Fibroblast of villous mesenchyme (primary cell): ENCODE results near the gene SLC25A4. TPM values are rescaled to one million over a fixed set of nuclear protein-coding genes. Genes with fewer than 3 reads are reported as not detected.
"Not testable (repeated sequence)": the region's sequence is repeated elsewhere in the genome, so short reads cannot be mapped to it uniquely, and the experiment has no call there.

ENCODE experiments used
- DNase-seq: peaks from one replicate; pipeline ENCODE4 v3.0.0-alpha.2; 2010; ENCODE audit warnings: low read depth
- H3K4me3 ChIP-seq: 2 replicates; pipeline ENCODE4 v1.5.1; 2011; ENCODE audit warnings: low read depth, mild to moderate bottlenecking, low read length
- CTCF ChIP-seq: IDR thresholded peaks from 2 replicates; pipeline ENCODE4 v1.5.1; 2012; ENCODE audit warnings: low read depth, mild to moderate bottlenecking, low read length; ENCODE audit not compliant: insufficient read depth
- total RNA-seq: library from RNA; depleted of rRNA; stranded (reverse); fragments of >200 nt; gene quantifications from 2 replicates; pipeline ENCODE4 v1.2.3, GENCODE V29; 2012

SLC25A4 gene
- total RNA-seq, 1 donor, result 14.7 TPM

GRCh38 chr4:185110375-185110823, 32.7 kb upstream of the SLC25A4 start:
- TF ChIP-seq CTCF, result no peak

DNA sequence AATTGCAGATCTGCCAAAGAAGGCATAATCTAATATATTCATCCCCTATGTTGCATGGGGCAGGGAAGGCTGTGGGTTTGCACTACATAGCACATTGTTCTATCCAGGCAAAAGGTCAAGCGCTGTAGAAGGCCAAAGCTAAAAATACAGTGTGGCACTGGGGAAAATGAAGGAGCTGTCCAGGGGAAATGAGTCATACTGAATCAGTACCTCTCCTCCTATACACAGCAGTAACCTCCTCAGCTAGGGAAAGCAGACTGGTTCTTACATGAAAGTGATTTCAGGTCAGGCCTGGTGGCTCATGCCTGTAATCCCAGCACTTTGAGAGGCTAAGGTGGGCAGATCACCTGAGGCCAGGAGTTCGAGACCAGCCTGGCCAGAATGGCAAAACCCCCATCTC, 31.0 kb upstream of the SLC25A4 start:
- no peak overlapping the region for H3K4me3 ChIP-seq
- DNase-seq, result peak; percentile 88
- TF ChIP-seq CTCF, result no peak

More at GRCh38 chr4:185110375-185110823, 32.7 kb upstream of the SLC25A4 start:
- no peak overlapping the region for H3K4me3 ChIP-seq
- no peak for DNase-seq

DNA sequence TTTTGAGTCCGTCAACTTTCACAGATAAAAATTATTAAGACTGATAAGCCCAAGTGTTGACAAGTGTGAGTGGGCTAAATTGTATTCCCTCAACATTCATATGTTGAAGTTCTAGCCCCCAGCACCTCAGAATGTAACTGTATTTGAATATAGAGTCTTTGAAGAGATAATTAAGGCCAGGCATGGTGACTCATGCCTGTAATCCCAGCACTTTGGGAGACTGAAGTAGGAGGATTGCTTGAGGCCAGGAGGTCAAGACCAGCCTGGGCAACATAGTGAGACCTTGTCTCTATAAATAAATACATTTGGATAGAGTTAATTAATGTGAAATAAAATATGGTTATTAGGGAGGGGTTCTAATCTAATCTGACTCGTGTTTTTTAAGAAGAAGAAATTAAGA, 29.7 kb upstream of the SLC25A4 start:
- TF ChIP-seq CTCF, result no peak
- no peak overlapping the region for H3K4me3 ChIP-seq
- peak; percentile 27 for DNase-seq

- peak; percentile 98 for DNase-seq
- no peak for TF ChIP-seq CTCF
- no peak overlapping the region for H3K4me3 ChIP-seq
Observed at GRCh38 chr4:185115827-185116232, 27.2 kb upstream of the SLC25A4 start.

GRCh38 chr4:185117300-185117934, 25.6 kb upstream of the SLC25A4 start:
- no peak overlapping the region for H3K4me3 ChIP-seq
- no peak for TF ChIP-seq CTCF
- DNase-seq, result no peak

DNA sequence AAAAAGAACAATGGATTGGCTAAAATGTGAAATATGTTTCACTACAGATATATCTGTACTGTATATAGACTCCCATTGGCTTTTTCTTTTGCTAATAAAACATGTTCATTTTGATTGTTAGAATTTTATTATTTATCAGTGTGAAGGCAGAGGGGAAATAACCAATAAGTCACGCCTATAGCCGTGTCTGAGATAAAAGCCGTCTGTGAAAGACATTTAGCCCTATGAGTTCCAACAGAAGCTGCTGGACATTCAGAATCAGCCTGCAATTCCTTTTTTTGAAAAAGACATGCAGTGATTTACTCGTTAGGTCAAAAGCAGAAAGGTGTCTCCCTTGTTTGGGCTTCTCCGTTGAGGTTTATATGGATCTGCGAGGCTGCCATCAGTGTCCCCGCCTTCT, 24.2 kb upstream of the SLC25A4 start:
- DNase-seq, result no peak
- TF ChIP-seq CTCF, result no peak
- H3K4me3 ChIP-seq, result no peak overlapping the region

- not testable (repeated sequence) for H3K4me3 ChIP-seq, DNase-seq
Observed at GRCh38 chr4:185119467-185119866, 23.6 kb upstream of the SLC25A4 start.
